Spleen (tissue), 11 donors: Measurements from ENCODE around the gene GMEB2. TPM values are rescaled to one million over a fixed set of nuclear protein-coding genes. Genes with fewer than 3 reads are reported as not detected.

Experiments used
- DNase-seq: peaks from one replicate; pipeline ENCODE4 v3.0.0-alpha.2; 2020
- H3K27ac ChIP-seq, 8 donors: fragments of 200-600 bp; sonication (generic) in 7 of 8; 1 replicate in 4 of 8; 2 replicates in 4 of 8; pipeline versions ENCODE4 v1.5.0 to v1.8.0; 2016 to 2021; ENCODE audit warnings: inconsistent platforms in 4 of 8, mild to moderate bottlenecking in 4 of 8, moderate library complexity in 1 of 8
- H3K27me3 ChIP-seq, 7 donors: fragments of 200-600 bp; sonication (generic) in 6 of 7; replicated peaks in 1 of 7; 1 replicate in 4 of 7; 2 replicates in 3 of 7; pipeline versions ENCODE4 v1.5.0 to v1.8.0; 2016 to 2021; ENCODE audit warnings: inconsistent platforms in 3 of 7, mild to moderate bottlenecking in 1 of 7
- H3K36me3 ChIP-seq, 6 donors: fragments of 200-600 bp; sonication (generic) in 5 of 6; 1 replicate in 4 of 6; 2 replicates in 2 of 6; pipeline versions ENCODE4 v1.5.0 to v1.8.0; 2016 to 2021; ENCODE audit warnings: inconsistent platforms in 2 of 6
- H3K4me1 ChIP-seq, 6 donors: fragments of 200-600 bp; sonication (generic) in 5 of 6; 1 replicate in 3 of 6; 2 replicates in 3 of 6; pipeline versions ENCODE4 v1.5.0 to v1.8.0; 2016 to 2021; ENCODE audit warnings: inconsistent platforms in 3 of 6
- H3K4me3 ChIP-seq, 8 donors: fragments of 200-600 bp; sonication (generic) in 7 of 8; 1 replicate in 4 of 8; 2 replicates in 4 of 8; pipeline versions ENCODE4 v1.5.0 to v1.8.0; 2016 to 2021; ENCODE audit warnings: inconsistent platforms in 4 of 8, mild to moderate bottlenecking in 4 of 8, moderate library complexity in 2 of 8
- H3K9me3 ChIP-seq, 8 donors: fragments of 200-600 bp; sonication (generic) in 7 of 8; 1 replicate in 4 of 8; 2 replicates in 4 of 8; pipeline versions ENCODE4 v1.5.0 to v1.8.0; 2016 to 2021; ENCODE audit warnings: inconsistent platforms in 4 of 8
- CTCF ChIP-seq, 11 experiments: fragments of 200-600 bp in 7 of 11; fragments of 450-650 bp in 4 of 11; sonication (generic) in 4 of 11; IDR thresholded peaks in 8 of 11; conservative IDR thresholded peaks in 3 of 11; 1 replicate in 7 of 11; 2 replicates in 4 of 11; pipeline versions ENCODE4 v1.4.0 to v1.8.0; 2016 to 2021; ENCODE audit warnings: antibody characterized with exemption in 11 of 11, inconsistent platforms in 4 of 11, mild to moderate bottlenecking in 1 of 11
- POLR2A ChIP-seq, 3 donors: fragments of 450-650 bp; IDR thresholded peaks; one replicate each; pipeline ENCODE4 v1.5.1; 2017; ENCODE audit warnings: antibody characterized with exemption in 3 of 3, mild to moderate bottlenecking in 1 of 3
- POLR2AphosphoS5 ChIP-seq, 3 donors: sonication (generic); formaldehyde crosslinking; IDR thresholded peaks; one replicate each; pipeline ENCODE4 v1.5.1; 2017; ENCODE audit warnings: antibody characterized with exemption in 3 of 3
- WGBS, 5 donors: extraction: QIAGEN DNeasy Blood & Tissue Kit in 3 of 5; methylation state at CpG; one replicate each; pipeline versions ENCODE4 v1.1.5 to v1.1.7; 2013 to 2018; 5-methylcytosine and 5-hydroxymethylcytosine counted together
- intact Hi-C: fragments of 100-400 bp; cut with DNase I; formaldehyde crosslinking; loops from one replicate; pipeline ENCODE4 v1.15.0; 2023; ENCODE audit warnings: low total_unique reads
- polyA plus RNA-seq, 3 donors: library from polyadenylated mRNA; stranded (reverse); fragments of 200-250 nt; gene quantifications; one replicate each; pipeline ENCODE4 v1.2.1, GENCODE V29; 2013
- total RNA-seq, 7 donors: library from RNA; depleted of rRNA in 3 of 7; stranded (reverse); fragments of >200 nt in 3 of 7; fragmentation: NEBNext Ultra II Directional in 4 of 7; extraction: Animal tissue kit (Norgen Biotek cat#: 25700) in 4 of 7; gene quantifications; one replicate each; pipeline versions ENCODE4 v1.1.0 to v1.2.1, GENCODE V29; 2016 to 2021
- donor health status: healthy with polysubstance abuse.
- donor health status: DM: no; HTN: no; CAD: no; lungs with moderate emphysema.
- donor health status: DM: no; HTN: no; CAD: no.
- donor health status: Bipolar disorder and iron deficiency.
- donor health status: healthy.
- donor health status: DM: no; HTN: no; CAD: no.
- donor health status: DM: yes; HTN: yes; CAD: no.

Gene GMEB2
- total and polyA plus RNA-seq, 10 donors = 8.6 to 15.0 (median 12.5) TPM

GRCh38 chr20:63568986-63569949 is 57.6 kb downstream of the GMEB2 start:
- Histone ChIP-seq H3K4me3 (peak overlapping the region in 3 of 8 donors; percentile 20 to 65 (median 33)), H3K36me3 (peaks cover 0 to 82% (median 37%) of the 10 kb centered on the region in 6 donors), H3K9me3 (no peaks in the 10 kb centered on the region), H3K27me3 (no peaks in the 10 kb centered on the region), H3K4me1 (peaks cover 22 to 68% (median 61%) of the 10 kb centered on the region in 6 donors), H3K27ac (peak overlapping the region in 7 of 8 donors; percentile 24 to 90 (median 82))
- TF ChIP-seq CTCF (IDR thresholded peaks at IDR 0.05 in 8 of 11, conservative IDR thresholded peaks at IDR 0.05 in 3 of 11) = no peak
- peak in 1 of 3 donors; percentile 40 for TF ChIP-seq POLR2AphosphoS5 (IDR thresholded peaks at IDR 0.05)
- intact Hi-C loops = no loop called here
- peak; percentile 87 for DNase-seq
- 79 to 89% (median 80%) methylated on average over 8 to 46 of the region's 46 CpGs for WGBS, 5 donors

- 36 to 54% (median 44%) methylated on average over 18 to 43 of the region's 43 CpGs for WGBS, 5 donors
- Histone ChIP-seq H3K36me3 (peaks cover 0 to 91% (median 46%) of the 10 kb centered on the region in 6 donors), H3K4me1 (peaks cover 21 to 64% (median 56%) of the 10 kb centered on the region in 6 donors), H3K9me3 (no peaks in the 10 kb centered on the region), H3K27me3 (no peaks in the 10 kb centered on the region), H3K27ac (peak overlapping the region; percentile 29 to 90 (median 78)), H3K4me3 (peak overlapping the region in 7 of 8 donors; percentile 4 to 65 (median 23))
- TF ChIP-seq POLR2AphosphoS5 (IDR thresholded peaks at IDR 0.05) (peak in 1 of 3 donors; percentile 59), POLR2A (IDR thresholded peaks at IDR 0.05) (no peak)
- DNase-seq = peak; percentile 87
- intact Hi-C loops = no loop called here
Measured at GRCh38 chr20:63568170-63568981, 58.5 kb downstream of the GMEB2 start.

GRCh38 chr20:63567386-63568169 is 59.3 kb downstream of the GMEB2 start:
- Histone ChIP-seq H3K27me3 (no peaks in the 10 kb centered on the region), H3K4me1 (peaks cover 16 to 64% (median 49%) of the 10 kb centered on the region in 6 donors), H3K9me3 (no peaks in the 10 kb centered on the region), H3K27ac (peak overlapping the region; percentile 29 to 90 (median 78)), H3K36me3 (peaks cover 0 to 94% (median 50%) of the 10 kb centered on the region in 6 donors), H3K4me3 (peak overlapping the region in 7 of 8 donors; percentile 4 to 65 (median 23))
- peak; percentile 54 to 80 (median 62) for TF ChIP-seq POLR2AphosphoS5 (IDR thresholded peaks at IDR 0.05)
- TF ChIP-seq CTCF (IDR thresholded peaks at IDR 0.05 in 8 of 11, conservative IDR thresholded peaks at IDR 0.05 in 3 of 11) = peak in 3 of 11 experiments; percentile 3 to 28 (median 13)
- no peak for TF ChIP-seq POLR2A (IDR thresholded peaks at IDR 0.05)
- intact Hi-C loops = no loop called here
- WGBS, 5 donors = 31 to 50% (median 46%) methylated on average over 34 to 37 of the region's 37 CpGs
- peak; percentile 94 for DNase-seq

- WGBS, 5 donors = 40 to 83% (median 72%) methylated on average over 8 to 22 of the region's 22 CpGs
- TF ChIP-seq POLR2AphosphoS5 (IDR thresholded peaks at IDR 0.05) = peak in 1 of 3 donors; percentile 15
- no peak for TF ChIP-seq POLR2A (IDR thresholded peaks at IDR 0.05)
- TF ChIP-seq CTCF (IDR thresholded peaks at IDR 0.05 in 8 of 11, conservative IDR thresholded peaks at IDR 0.05 in 3 of 11) = peak in 1 of 11 experiments; percentile 3
- Histone ChIP-seq H3K36me3 (peaks cover 3 to 94% (median 50%) of the 10 kb centered on the region in 6 donors), H3K27ac (peak overlapping the region in 6 of 8 donors; percentile 63 to 90 (median 83)), H3K4me1 (peaks cover 16 to 63% (median 45%) of the 10 kb centered on the region in 6 donors), H3K9me3 (no peaks in the 10 kb centered on the region), H3K27me3 (no peaks in the 10 kb centered on the region), H3K4me3 (peak overlapping the region in 5 of 8 donors; percentile 4 to 65 (median 30))
- DNase-seq = no peak
- intact Hi-C loops = no loop called here
Measured at GRCh38 chr20:63567136-63567385, 59.8 kb downstream of the GMEB2 start.
